Measurements from ENCODE around the gene FLVCR1. TPM values are rescaled to one million over a fixed set of nuclear protein-coding genes. Genes with fewer than 3 reads are reported as not detected.

FLVCR1 gene
- total RNA-seq, 4 donors from 2014 or later = 1.9 to 9.1 (median 2.8) TPM

GRCh38 chr1:212946872-212947271 is 88.8 kb downstream of the FLVCR1 start:
- intact Hi-C loops (cut with DNase I; ENCODE audit: low total_unique reads) = loop anchor here (1.0 kb wide), 1 partner anchor 44 kb away; no protein-coding TSS in a partner anchor
- TF ChIP-seq POLR2A (IDR thresholded peaks at IDR 0.05) (no peak), CTCF (IDR thresholded peaks at IDR 0.05) (no peak)
- no peak overlapping the region for H3K4me3 ChIP-seq (ENCODE audit: low read depth, poor library complexity, severe bottlenecking)
- no peak for DNase-seq (ENCODE audit: low spot score in 2 of 2)

Other genes with a start within 250 kb of the FLVCR1 start
- 10 to 100 TPM in 3 of 4 donors, 1 to 10 TPM in 1; 8.2 to 71.6 (median 17.2) TPM for gene ATF3, start 249.5 kb upstream of the FLVCR1 start, total RNA-seq
- 1 to 10 TPM in 1 of 4 donors, under 1 TPM in 2, not detected in 1; 0.74 to 2.1 (median 0.84) TPM for gene BATF3, start 158.4 kb upstream of the FLVCR1 start, total RNA-seq
- gene NSL1, start 66.5 kb upstream of the FLVCR1 start, total RNA-seq = 10 to 100 TPM; 13.9 to 41.8 (median 30.0) TPM
- 10 to 100 TPM in 3 of 4 donors, 1 to 10 TPM in 1; 6.0 to 16.1 (median 13.1) TPM for gene TATDN3, start 66.4 kb upstream of the FLVCR1 start, total RNA-seq
- not detected for gene SPATA45, start 10.6 kb upstream of the FLVCR1 start, total RNA-seq
- gene VASH2, start 92.3 kb downstream of the FLVCR1 start, total RNA-seq = under 1 TPM in 2 of 4 donors, not detected in 2; 0.37 to 0.71 TPM
- 10 to 100 TPM; 23.8 to 53.3 (median 31.2) TPM for gene ANGEL2, start 157.6 kb downstream of the FLVCR1 start, total RNA-seq
- 10 to 100 TPM in 3 of 4 donors, 1 to 10 TPM in 1; 7.6 to 15.5 (median 10.6) TPM for gene RPS6KC1, start 193.0 kb downstream of the FLVCR1 start, total RNA-seq

Measured in lower leg skin (tissue), 4 donors.